Activated CD8-positive, alpha-beta memory T cell treated with anti-CD3 and anti-CD28 coated beads, Interleukin-2, amount 50 U/mL, for 1 hour (primary cell): ENCODE results near the gene TULP1.

ENCODE experiments used
- DNase-seq: peaks from one replicate; pipeline ENCODE4 v3.0.0-alpha.2; 2020; ENCODE audit errors: extremely low read depth

Gene TULP1

DNA sequence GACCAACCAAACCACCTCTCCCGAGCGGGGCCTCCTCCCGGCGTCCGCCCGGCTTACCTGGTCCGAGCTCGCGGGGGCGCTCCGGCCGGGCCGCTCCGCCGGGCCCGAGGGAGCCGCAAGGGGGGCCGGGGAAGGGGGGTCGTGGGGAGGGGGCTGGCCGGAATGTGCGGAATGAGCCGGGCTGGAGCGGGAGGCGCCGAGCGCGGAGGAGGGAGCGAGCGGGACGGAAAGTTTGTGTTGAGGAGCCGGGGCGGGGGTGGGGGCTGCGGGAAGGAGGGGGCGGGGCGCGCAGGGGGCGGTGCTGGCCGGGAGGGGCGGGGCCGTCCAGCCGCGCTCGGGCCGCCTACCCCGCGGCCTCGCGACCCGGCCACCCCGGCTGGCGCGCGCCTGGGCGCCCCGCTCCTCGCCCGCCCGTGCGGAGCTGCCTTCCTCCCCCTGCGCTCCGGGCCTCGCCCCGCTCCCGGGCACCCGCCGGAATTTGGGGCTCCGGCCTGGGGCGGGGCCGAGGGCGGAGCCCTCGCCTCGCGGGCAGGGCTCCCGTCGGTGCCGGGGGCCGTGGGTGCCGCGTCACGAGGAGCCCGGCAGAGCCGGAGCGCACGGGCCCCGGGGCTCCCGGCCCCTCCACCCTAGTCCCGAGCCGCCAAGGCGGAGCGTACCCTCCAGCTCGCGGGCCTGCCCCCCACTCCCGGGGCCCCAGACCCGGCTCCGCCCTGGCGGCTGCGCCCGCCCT is 15.7 kb downstream of the TULP1 start, which contains the start of gene TEAD3:
TSS of gene TEAD3 (minus strand) at position 239 of the 730 bp plus-strand sequence.
- DNase-seq = no peak

DNA sequence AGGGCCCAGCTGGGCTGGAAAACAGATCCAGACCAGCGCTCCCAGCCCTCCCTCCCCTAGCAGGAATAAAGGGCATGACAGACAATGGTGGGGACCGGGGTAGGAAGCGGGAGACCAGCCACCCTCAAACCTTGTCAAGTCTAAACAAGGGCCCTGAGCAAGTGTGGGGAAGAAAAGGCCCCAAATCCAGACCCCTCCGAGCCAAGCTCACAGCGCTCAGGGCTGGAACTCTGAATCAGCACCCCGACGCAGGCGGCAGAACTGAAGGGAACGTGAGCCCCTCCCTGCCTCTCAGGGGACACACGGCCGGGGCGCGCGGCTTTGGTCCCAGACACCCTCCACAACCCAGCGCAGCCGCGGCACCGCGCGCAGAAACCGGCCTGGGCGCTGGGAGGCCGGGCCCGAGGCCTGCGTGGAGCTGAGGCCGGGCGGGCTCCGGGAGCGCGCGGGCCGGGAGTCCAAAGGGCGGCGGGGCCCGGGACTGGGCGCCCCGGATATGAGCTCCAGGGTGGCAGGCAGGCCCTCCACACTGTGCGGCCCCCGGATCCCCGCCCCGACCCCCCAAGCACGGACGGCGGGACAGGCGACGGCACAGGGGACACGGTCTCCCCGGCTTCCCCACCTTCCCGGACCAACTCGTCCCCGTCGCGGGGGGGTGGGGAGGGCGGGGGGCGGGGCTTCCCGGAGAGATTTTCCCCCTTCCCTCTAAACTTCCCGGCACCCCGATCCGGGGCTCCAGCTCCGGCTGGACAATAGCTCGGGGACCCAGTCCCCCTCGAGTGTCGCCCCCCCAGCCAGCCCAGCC is 16.5 kb downstream of the TULP1 start:
- DNase-seq = no peak

- no peak for DNase-seq
Measured at GRCh38 chr6:35495258-35496035, 17.2 kb downstream of the TULP1 start.

GRCh38 chr6:35494161-35494563 is 18.5 kb downstream of the TULP1 start:
- DNase-seq = no peak

DNA sequence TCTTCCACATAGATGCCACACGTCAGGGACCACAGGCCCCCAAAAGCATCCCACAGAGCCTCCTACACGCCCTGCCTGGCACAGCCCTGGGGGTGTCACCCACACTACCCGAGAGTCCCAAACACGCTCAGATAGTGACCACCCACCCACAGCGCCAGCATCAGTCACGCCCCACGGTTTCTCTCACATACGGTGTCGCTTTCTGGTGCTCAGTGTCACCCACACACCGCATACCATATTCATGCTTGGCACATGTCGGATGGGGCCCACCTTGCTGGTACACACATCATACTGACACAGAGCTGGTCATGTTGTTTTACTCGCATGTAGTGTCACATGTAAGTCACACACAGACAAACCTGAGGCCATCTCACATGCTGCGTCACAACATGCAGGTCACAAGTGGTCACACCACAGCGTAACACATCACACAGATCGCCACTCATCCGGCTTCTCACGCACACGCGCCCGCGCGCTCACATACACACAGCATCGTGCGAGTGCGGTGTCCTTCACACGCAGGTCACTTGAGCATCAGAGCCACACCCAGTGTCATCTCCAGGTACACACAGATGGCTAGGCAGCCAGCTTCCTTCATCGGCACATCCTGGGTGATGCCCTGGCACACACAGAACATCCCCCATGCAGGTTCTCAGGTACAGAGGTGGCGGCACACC is 19.3 kb downstream of the TULP1 start:
- DNase-seq = no peak

DNA sequence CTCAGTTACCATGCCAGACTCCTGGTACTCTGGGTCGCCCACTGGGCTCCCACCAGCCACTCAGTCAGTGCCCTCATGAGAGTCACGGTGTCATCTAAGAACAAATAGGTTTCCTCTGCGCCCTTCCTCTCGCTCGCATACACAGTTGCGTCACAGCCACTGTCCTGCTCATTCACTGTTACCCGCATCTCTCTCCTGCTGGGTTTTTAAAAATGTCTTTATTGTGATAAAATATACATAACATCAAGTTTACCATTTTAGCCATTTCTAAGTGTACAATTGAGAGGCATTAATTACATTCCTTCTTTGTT is 19.8 kb downstream of the TULP1 start:
- DNase-seq = no peak

GRCh38 chr6:35492258-35492973 is 20.3 kb downstream of the TULP1 start:
- no peak for DNase-seq

DNA sequence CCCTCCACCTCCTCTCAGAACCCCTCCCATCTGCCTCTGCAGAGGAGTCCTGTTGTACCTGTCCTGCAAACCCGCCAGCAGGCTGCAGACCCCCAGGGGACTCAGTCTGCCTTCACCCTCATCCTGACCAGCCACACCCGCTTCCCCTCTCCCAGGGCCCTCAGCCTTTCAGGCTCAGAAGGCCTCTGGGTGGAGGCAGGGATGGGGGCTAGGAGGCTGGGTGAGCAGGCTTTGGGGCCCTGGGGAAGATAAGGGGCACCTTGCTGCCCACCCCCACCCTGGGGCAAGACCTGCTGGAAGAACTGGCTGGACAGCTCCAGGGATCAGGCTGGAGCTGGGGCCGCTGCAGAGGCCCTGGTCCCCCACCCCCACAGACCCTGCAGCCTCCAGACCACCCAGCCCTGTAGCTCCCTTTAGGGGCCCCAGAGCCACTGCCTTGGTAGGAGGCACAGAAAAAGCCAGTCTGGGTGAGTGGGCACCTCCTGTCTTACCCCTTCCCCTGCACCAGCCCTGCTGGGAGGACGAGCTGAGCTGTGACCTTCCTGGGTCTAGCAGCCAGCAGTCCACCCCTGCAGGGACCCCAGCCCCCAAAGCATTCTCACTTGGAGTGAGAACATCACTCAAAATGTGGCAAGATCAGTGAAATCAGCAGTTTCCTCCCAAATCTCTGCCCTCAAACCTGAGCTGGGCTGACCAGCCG is 21.0 kb downstream of the TULP1 start:
- DNase-seq = no peak

- DNase-seq = no peak
Measured at GRCh38 chr6:35490821-35491557, 21.7 kb downstream of the TULP1 start.

DNA sequence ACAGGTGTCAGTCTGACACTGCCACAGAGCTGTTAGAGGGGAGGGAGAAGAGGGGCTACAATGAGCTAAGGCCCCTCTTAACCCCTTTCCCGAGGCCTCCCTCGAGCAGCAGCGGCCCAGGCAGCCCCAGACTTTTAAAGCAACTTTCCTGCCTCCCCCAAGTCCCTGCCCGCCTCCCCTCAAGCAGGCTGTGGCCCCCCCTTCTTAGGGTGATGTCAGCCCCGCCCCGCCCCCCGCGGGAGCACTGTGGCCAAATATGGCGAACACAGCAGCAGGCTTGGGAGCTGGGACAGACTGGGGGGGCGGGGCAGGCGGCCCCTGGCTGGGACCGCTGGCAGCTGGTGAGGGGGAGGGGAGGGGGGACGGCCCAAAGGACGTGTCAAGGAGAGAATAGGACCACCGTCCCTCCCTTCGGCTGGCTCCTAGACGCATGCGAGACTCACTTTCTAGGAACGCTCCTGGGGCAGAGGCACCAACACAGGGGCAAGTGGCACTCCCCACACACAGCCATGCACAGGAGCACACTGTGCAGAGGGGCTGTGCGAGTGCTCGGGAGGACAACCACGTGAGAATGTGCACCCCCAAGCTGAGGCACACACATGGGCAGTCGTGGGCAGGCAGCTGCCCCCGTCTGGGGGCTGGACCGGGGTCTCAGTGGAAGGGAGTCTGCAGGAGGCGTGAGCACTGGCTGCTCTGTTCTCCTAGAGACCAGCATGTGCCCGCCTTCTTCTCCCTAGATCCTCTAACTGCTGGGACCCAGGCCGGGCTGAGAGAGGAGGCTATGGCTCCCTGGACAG is 22.5 kb downstream of the TULP1 start:
- no peak for DNase-seq

- no peak for DNase-seq
Measured at GRCh38 chr6:35489066-35489465, 23.6 kb downstream of the TULP1 start.

- no peak for DNase-seq
Measured at GRCh38 chr6:35488517-35488862, 24.2 kb downstream of the TULP1 start.

DNA sequence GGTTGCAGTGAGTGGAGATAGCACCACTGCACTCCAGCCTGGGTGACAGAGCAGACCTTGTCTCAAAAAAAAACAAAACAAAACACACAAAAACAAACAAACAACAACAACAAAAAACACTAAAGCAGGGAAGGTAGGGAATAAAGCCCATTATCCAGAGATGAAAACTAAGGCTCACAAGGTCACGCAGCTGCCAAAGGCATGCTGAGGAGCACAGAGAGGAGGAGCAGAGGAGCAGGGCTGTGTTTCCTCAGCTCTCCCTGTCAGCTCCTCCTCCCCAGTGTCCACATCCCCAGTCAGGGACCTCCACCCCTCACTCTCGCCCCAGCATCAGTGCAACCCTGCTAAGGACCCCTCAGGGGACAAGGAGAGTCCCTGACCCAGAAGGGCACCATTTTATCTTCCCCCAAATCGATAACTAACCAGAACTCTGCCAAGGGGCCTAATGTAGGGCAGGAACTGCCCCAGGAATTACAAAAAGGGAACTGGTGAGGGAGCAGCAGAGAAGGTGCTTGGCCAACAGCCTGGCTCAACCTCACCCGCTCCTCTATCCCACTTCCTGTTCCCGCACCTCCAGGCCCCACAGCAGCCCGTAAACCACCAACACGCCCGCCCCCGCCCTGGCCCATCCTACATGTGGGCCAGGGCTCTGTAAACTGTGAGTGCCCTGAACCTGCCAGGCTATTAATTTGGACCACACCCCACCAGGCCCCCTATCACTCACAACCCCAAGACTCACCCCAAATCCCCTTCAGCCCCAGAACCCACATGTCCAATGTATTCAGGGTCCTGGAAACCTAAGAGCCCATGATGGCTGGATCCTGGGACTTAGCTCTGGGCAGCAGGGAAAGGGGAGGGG is 24.8 kb downstream of the TULP1 start:
- no peak for DNase-seq

GRCh38 chr6:35486005-35486925 is 26.4 kb downstream of the TULP1 start:
- no peak for DNase-seq

DNA sequence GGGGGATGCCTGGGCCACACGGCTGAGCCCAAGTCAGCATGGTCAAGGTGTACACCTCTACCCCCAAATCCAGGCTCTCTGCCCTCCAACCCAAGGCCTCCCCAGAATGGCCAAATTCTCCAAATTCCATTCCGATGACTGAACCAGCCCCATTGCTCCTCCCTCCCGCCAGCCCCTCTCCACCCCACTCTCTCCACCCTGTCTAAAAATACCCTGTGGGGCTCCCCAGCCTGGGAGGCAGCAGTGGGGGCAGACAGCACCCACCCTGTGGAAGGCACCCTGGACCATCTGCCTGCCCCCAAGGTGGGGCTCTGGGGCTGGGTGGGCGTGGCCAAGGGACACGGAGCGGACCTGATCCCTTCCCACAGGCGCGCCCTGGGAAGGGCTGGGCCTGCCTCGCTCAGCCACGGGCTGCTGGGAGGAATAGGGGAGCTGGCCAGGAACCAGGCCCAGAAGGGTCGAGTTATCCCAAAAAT is 27.3 kb downstream of the TULP1 start:
- no peak for DNase-seq

DNA sequence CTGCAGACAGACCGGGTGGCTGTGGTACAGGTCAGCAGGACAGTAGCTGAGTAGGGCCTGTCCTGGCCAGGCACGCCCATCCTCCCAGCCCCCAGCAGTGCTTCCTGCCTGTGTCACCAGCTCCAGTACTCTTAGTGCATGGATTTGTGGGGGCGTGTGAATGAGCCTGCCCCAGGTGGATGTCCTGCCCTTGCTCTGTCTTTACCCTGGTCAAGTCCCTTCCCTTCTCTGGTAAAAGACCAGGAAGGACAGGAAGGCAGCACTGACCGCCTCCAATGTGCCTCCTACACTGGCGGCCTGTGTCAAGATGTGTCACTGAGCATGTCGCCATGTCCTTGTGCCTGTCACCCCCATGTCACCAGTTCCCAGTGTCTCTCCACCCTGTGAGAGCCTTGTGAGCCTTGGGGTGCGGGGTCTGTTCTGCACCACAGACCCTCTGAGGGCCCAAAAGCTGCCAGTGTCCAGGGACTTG is 27.7 kb downstream of the TULP1 start:
- DNase-seq = no peak
